ENCODE results near the gene MRO.
A peak's percentile ranks its signal among the peaks of the same experiment; 100 is the strongest.

The MRO gene

DNA sequence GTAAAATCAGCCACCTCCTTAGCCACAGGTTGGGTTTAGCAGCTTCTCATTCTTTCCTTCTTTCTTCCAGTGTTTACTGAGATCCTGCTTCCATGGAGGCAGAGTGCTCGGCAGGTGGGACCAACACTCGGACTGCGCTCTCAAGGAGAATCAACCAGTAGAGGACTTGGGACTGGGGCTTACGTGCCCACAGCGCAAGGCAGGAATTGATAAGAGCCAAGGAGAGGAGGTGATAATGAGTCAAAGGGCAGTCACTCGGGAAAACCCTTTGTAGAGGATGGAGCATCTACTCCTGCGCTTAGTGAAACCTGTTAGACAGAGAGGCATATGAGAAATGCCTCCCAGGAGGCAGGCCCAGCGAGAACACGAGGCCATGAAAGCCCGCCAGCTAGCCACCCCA, 2.9 kb upstream of the MRO start:
- Histone ChIP-seq H3K4me1 (peaks cover 23% of the 10 kb centered on the region), H3K36me3 (replicated peaks) (no peaks in the 10 kb centered on the region), H3K4me3 (no peak overlapping the region), H3K9me3 (no peaks in the 10 kb centered on the region), H3K27me3 (ENCODE audit: low read depth) (no peaks in the 10 kb centered on the region)
- no peak for DNase-seq (ENCODE audit: low spot score in 2 of 2)
- in situ Hi-C loops (cut with MboI; ENCODE audit: low sequenced_read_pairs): loop anchor here (25.0 kb wide), 1 partner anchor 365 kb away; the partner anchor contains the start of gene MEX3C

DNA sequence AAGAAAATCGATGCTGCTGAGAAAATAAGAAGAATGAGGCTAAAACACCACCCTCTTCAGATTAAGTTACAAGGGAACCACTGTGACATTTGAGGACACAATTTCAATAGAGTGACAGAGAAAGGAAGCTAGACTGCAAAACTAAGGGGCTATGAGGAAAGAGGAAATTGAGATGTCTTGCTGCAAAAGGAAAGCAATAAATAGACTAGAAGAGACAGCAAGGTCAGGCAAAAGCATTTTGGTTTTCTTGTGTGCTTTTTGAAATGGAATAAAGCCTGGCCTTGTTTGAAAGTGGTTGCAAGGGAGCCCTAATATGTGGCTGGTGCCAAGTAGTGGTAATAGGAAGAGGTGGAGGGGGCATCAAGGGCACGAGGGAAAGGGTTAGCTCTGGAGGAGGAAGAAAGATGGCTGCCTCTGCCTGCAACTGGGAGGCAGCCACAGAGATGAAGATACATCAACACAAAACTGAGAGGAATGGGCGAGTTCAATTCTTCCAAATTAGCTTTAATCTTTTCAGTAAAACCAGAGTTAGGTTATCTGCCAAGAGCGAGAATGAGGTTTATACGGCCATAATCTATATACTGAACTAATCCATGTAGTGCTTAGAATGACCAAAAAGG, 1.2 kb upstream of the MRO start:
- no peaks in the 10 kb centered on the region for H3K27me3 ChIP-seq (ENCODE audit: low read depth)
- H3K4me3 ChIP-seq: no peak overlapping the region
- no peaks in the 10 kb centered on the region for H3K9me3 ChIP-seq
- peaks cover 23% of the 10 kb centered on the region for H3K4me1 ChIP-seq
- no peak for DNase-seq (ENCODE audit: low spot score in 2 of 2)
- no peaks in the 10 kb centered on the region for H3K36me3 ChIP-seq (replicated peaks)
- in situ Hi-C loops (cut with MboI; ENCODE audit: low sequenced_read_pairs): loop anchor here (25.0 kb wide), 1 partner anchor 366 kb away; the partner anchor contains the start of gene MEX3C

DNA sequence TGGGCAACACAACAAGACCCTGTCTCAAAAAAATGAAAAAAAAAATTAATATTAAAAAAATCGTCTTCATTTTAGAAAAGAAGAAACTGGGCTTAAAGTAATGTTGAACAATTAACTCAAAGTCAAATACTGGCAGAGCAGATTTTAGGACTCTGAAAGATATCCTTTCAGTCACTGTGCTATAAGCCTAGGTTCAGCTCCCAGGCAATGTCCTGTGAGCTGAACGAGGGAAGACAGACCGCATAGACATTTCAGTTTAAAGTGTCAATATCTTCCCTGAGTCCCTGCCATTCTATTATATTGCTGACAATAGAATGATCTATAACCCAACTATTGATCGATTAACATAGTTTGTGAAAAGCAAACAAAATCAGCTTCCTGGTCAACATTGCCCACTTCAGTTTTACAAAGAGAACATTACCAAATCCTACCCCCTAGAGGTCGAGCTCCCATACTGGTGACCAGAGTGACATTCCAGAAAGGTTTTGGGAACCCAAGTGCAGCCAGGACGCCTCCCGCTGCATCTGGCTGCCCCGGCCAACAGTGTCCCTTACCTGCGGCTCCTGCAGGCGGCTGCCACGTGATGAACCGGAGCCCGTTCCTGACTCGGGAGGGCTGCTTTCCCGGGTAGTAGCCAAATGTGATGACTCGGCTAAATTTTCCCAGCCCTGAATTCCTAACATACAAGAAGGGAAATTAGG, 639 bp downstream of the MRO start:
- Histone ChIP-seq H3K9me3 (no peaks in the 10 kb centered on the region), H3K4me3 (peak overlapping the region; percentile 5), H3K27me3 (ENCODE audit: low read depth) (no peaks in the 10 kb centered on the region), H3K4me1 (peaks cover 23% of the 10 kb centered on the region), H3K36me3 (replicated peaks) (no peaks in the 10 kb centered on the region)
- in situ Hi-C loops (cut with MboI; ENCODE audit: low sequenced_read_pairs): loop anchor here (25.0 kb wide), 1 partner anchor 368 kb away; the partner anchor contains the start of gene MEX3C
- peak in 1 of 2 experiments; percentile 54 for DNase-seq (ENCODE audit: low spot score in 2 of 2)

DNA sequence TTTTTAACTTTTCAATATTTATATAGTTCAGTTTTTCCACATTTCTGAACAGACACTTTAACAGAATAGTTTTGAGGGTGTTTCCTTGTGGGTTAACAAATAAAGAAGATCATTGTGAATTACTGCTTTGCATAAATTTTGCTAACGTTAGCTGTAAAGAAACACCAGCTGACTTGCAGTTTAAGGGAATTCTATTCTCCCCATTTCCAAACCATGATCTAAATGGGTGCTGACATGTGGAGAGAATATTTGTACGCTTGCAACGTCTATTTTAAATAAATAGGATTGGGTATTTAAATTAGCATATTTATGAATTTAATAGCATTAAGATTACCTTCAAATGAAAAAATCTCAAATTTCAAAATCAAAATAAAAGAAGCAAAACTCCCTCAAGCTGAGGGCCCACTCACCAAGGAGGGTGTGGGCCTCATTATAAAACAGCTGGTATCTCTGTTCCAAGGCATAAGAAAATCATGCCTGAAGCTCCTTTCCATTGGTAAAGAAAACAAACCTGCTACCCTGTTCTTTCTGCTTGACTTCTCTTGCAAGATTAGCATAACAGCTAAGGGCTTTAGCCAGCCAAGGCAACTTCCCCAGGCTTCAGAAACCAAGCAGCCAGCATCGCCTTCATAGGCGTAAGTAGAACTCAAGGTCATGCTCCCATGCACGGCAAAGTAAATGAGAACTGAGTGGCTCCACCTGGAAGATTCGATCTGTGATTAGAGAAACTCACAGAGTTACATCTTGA, 3.2 kb downstream of the MRO start:
- in situ Hi-C loops (cut with MboI; ENCODE audit: low sequenced_read_pairs): loop anchor here (25.0 kb wide), 1 partner anchor 371 kb away; the partner anchor contains the start of gene MEX3C
- H3K27me3 ChIP-seq (ENCODE audit: low read depth): no peaks in the 10 kb centered on the region
- DNase-seq (ENCODE audit: low spot score in 2 of 2): peak in 1 of 2 experiments; percentile 18
- H3K4me3 ChIP-seq: no peak overlapping the region
- 0 out of 2 replicates have a peak, but pooled peaks cover 4% of the 10 kb centered on the region for H3K9me3 ChIP-seq
- H3K36me3 ChIP-seq (replicated peaks): no peaks in the 10 kb centered on the region
- H3K4me1 ChIP-seq: peaks cover 19% of the 10 kb centered on the region

DNA sequence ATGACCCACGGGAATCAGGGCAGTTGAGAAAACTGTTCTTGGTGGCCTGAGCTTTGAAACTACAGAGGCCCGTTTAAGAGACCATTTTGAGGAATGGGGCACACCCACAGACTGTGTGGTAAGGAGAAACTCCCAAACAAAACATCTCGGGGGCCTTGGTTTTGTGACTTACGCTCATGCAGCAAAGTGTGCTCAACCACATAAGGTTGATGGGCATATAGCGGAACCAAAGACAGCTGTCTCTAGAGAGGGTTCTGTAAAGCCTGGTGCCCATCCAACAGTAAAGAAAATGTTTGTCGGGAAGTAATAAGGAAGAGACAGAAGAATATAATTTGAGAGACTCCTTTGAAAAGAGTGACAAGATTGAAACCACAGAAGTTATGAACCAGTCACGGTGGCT, 5.4 kb downstream of the MRO start:
- 0 out of 2 replicates have a peak, but pooled peaks cover 4% of the 10 kb centered on the region for H3K9me3 ChIP-seq
- in situ Hi-C loops (cut with MboI; ENCODE audit: low sequenced_read_pairs): loop anchor here (25.0 kb wide), 1 partner anchor 373 kb away; the partner anchor contains the start of gene MEX3C
- peaks cover 2% of the 10 kb centered on the region for H3K4me1 ChIP-seq
- H3K36me3 ChIP-seq (replicated peaks): no peaks in the 10 kb centered on the region
- H3K4me3 ChIP-seq: no peak overlapping the region
- DNase-seq (ENCODE audit: low spot score in 2 of 2): no peak
- no peaks in the 10 kb centered on the region for H3K27me3 ChIP-seq (ENCODE audit: low read depth)

DNA sequence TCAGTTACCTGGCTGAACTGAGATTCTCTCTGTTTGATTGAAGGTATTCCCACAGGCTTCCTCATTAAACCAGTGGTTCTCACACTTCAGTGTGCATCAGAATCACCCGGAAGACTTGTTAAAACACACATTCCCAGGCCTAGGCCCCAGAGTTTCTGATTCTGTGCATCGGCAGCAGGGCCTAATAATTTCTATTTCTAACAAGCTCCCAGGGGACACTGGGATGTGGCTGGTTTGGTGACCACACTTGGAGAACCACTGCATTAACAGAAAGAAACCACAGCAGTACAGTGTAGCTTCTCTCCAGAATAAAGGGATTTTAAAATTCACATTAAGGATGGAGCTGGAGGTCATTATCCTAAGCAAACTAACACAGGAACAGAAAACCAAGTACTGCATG, 6.5 kb downstream of the MRO start:
- DNase-seq (ENCODE audit: low spot score in 2 of 2): no peak
- in situ Hi-C loops (cut with MboI; ENCODE audit: low sequenced_read_pairs): loop anchor here (25.0 kb wide), 1 partner anchor 374 kb away; the partner anchor contains the start of gene MEX3C
- Histone ChIP-seq H3K36me3 (replicated peaks) (no peaks in the 10 kb centered on the region), H3K27me3 (ENCODE audit: low read depth) (no peaks in the 10 kb centered on the region), H3K9me3 (0 out of 2 replicates have a peak, but pooled peaks cover 4% of the 10 kb centered on the region), H3K4me3 (no peak overlapping the region), H3K4me1 (no peaks in the 10 kb centered on the region)

DNA sequence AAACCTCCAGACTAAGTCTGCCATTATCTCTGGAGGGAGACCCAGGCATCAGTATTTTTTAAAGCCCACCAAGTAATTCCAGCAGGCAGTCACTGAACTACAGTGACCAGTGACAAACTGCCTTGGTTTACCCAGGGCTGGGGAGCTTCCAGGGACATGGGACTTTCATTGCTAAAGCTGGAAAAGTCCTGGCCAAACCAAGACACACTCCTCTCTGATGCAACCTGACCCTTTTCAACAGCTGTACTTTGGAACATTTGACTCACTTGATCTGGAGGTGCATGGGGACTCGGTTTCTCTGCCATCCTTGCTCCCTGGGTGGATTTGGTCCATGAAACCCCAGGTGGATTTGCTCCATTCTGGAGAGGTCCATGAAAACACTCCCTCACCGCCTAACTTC, 7.0 kb downstream of the MRO start:
- H3K4me1 ChIP-seq: no peaks in the 10 kb centered on the region
- H3K9me3 ChIP-seq: 0 out of 2 replicates have a peak, but pooled peaks cover 4% of the 10 kb centered on the region
- in situ Hi-C loops (cut with MboI; ENCODE audit: low sequenced_read_pairs): loop anchor here (25.0 kb wide), 1 partner anchor 374 kb away; the partner anchor contains the start of gene MEX3C
- H3K27me3 ChIP-seq (ENCODE audit: low read depth): no peaks in the 10 kb centered on the region
- no peak for DNase-seq (ENCODE audit: low spot score in 2 of 2)
- no peak overlapping the region for H3K4me3 ChIP-seq
- H3K36me3 ChIP-seq (replicated peaks): no peaks in the 10 kb centered on the region

DNA sequence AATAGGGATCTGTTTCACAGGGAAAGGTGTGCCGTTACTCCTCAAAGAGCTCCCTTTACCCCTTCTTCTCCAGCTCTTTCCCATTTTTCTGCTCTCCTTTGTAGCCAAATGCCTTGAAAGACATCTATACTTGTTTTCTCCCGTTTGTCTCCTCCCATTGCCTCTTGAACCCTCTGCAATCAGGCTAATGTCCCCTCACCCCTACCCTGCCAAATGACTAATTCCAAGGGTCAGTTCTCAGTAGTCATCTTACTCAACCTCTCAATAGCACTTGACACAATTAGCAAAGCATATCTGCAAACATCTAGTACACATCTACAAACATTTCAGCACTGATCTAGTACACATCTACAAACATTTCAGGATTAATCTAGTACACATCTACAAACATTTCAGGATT, 12.6 kb downstream of the MRO start:
- in situ Hi-C loops (cut with MboI; ENCODE audit: low sequenced_read_pairs): loop anchor here (25.0 kb wide), 1 partner anchor 380 kb away; the partner anchor contains the start of gene MEX3C
- no peak for DNase-seq (ENCODE audit: low spot score in 2 of 2)
- Histone ChIP-seq H3K4me1 (no peaks in the 10 kb centered on the region), H3K9me3 (0 out of 2 replicates have a peak, but pooled peaks cover 3% of the 10 kb centered on the region), H3K4me3 (no peak overlapping the region), H3K27me3 (ENCODE audit: low read depth) (no peaks in the 10 kb centered on the region), H3K36me3 (replicated peaks) (no peaks in the 10 kb centered on the region)

DNA sequence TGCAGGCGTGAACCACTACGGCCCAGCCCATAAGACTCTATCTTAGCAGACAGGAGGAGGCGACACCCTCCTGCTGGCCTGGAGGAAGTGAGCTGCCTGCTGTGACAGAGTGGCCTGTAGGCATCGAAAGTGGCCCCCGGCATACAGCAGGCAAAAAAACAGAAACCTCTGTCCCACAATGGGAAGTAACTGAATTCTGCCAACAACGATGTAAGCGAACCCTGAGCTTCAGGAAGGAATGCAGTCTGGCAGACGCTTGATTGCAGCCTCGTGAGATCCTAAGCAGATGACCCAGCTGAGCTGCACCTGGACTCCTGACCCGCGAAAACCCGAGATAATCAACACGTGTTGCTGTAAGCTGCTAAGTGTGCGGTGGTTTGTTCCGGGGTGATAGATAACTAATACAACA, 13.6 kb downstream of the MRO start:
- in situ Hi-C loops (cut with MboI; ENCODE audit: low sequenced_read_pairs): loop anchor here (25.0 kb wide), 1 partner anchor 381 kb away; the partner anchor contains the start of gene MEX3C

DNA sequence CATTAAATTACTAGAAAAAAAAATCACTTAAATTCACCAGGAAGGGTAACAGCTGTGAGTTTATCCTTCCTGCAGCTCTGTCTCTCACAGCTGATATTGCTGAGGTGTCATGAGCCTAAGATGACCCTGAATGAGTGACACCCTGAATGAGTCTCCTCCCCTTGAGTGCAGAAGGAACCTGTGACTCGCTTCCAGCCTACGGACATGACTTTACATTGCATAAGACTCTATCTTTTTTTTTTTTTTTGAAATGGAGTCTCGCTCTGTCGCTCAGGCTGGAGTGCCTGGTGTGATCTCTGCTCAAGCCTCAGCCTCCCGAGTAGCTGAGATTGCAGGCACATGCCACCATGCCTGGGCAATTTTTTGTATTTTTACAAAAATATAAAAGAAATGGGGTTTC, 14.1 kb downstream of the MRO start:
- H3K4me3 ChIP-seq: no peak overlapping the region
- DNase-seq (ENCODE audit: low spot score in 2 of 2): no peak
- no peaks in the 10 kb centered on the region for H3K9me3 ChIP-seq
- H3K27me3 ChIP-seq (ENCODE audit: low read depth): no peaks in the 10 kb centered on the region
- no peaks in the 10 kb centered on the region for H3K36me3 ChIP-seq (replicated peaks)
- no peaks in the 10 kb centered on the region for H3K4me1 ChIP-seq
- in situ Hi-C loops (cut with MboI; ENCODE audit: low sequenced_read_pairs): loop anchor here (25.0 kb wide), 1 partner anchor 382 kb away; the partner anchor contains the start of gene MEX3C

More for the DNA sequence above, 13.6 kb downstream of the MRO start:
- no peak for DNase-seq (ENCODE audit: low spot score in 2 of 2)
- no peaks in the 10 kb centered on the region for H3K27me3 ChIP-seq (ENCODE audit: low read depth)
- H3K4me1 ChIP-seq: no peaks in the 10 kb centered on the region
- no peaks in the 10 kb centered on the region for H3K9me3 ChIP-seq
- no peaks in the 10 kb centered on the region for H3K36me3 ChIP-seq (replicated peaks)
- no peak overlapping the region for H3K4me3 ChIP-seq

DNA sequence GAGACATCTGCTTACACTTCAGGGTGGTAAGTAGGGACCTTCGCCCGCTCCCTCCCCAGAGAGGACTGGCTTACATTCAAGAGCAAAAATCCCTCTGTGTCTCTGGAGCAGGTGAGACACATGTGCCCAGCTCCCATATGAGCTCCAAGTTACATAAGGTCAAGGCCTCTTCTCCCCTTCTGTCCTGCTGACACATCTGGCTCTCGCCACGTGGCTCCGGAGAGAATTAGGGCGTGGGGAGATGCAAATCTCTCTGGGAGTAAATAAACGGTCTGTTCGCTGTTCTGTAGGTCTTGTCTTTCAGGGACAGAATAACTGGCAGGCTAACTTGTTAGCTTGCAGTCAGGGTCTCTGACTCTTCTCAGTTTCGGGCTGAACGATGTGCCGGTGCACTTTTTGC, 16.2 kb downstream of the MRO start:
- in situ Hi-C loops (cut with MboI; ENCODE audit: low sequenced_read_pairs): loop anchor here (25.0 kb wide), 1 partner anchor 384 kb away; the partner anchor contains the start of gene MEX3C
- Histone ChIP-seq H3K27me3 (ENCODE audit: low read depth) (no peaks in the 10 kb centered on the region), H3K4me1 (no peaks in the 10 kb centered on the region), H3K36me3 (replicated peaks) (no peaks in the 10 kb centered on the region), H3K9me3 (no peaks in the 10 kb centered on the region), H3K4me3 (no peak overlapping the region)
- no peak for DNase-seq (ENCODE audit: low spot score in 2 of 2)

DNA sequence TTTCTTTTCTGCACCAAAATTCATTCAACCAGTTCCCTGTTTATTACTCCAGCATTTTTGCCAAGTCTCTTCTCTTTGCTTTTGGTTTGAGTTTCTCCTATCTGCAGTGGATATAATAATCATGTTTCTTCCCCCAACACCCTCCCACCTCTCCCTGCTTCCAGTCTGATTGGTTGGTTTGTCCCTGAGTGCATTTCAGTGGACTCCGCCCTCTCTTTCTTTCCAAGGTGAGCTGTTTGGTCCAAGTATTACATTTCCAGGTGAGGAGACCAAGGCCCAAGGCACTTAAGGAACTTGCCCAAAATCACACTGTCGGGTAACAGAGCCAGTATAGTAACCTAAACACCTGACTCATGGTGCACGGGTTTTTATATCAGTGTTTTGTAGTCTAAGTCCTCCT, 17.7 kb downstream of the MRO start:
- no peaks in the 10 kb centered on the region for H3K9me3 ChIP-seq
- no peaks in the 10 kb centered on the region for H3K27me3 ChIP-seq (ENCODE audit: low read depth)
- no peak overlapping the region for H3K4me3 ChIP-seq
- in situ Hi-C loops (cut with MboI; ENCODE audit: low sequenced_read_pairs): loop anchor here (25.0 kb wide), 1 partner anchor 385 kb away; the partner anchor contains the start of gene MEX3C
- H3K4me1 ChIP-seq: no peaks in the 10 kb centered on the region
- DNase-seq (ENCODE audit: low spot score in 2 of 2): no peak
- H3K36me3 ChIP-seq (replicated peaks): no peaks in the 10 kb centered on the region

DNA sequence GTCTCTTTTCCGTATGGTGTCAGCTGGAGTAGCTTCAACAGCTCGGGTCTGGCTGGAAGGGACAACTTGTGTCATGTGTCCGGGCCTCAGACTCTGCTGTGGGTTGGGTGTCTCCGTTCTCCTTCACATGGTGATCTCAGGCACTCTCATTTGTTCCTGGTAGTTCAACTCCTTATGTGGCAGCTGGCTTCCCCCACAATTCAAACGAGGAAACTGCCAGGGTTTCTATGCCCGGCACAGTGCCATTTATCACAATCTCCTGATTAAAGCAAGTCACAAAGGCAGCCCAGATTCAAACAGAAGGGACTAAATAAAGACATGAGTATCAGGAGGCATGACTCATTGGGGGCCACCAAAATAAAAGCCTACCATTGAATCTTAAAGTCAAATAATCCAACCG, 22.7 kb downstream of the MRO start:
- Histone ChIP-seq H3K9me3 (no peaks in the 10 kb centered on the region), H3K27me3 (ENCODE audit: low read depth) (peaks cover 2% of the 10 kb centered on the region; the same call in 1 of the 2 replicates), H3K36me3 (replicated peaks) (no peaks in the 10 kb centered on the region), H3K4me1 (no peaks in the 10 kb centered on the region), H3K4me3 (no peak overlapping the region)
- no peak for DNase-seq (ENCODE audit: low spot score in 2 of 2)
- in situ Hi-C loops (cut with MboI; ENCODE audit: low sequenced_read_pairs): no loop called here

All from HAP-1 (cell line).